Right forelimb (tissue), 1 donor: Measurements from ENCODE around the gene NOXO1.
"Not testable (repeated sequence)": the region's sequence is repeated elsewhere in the genome, so short reads cannot be mapped to it uniquely, and the experiment has no call there.

ENCODE experiments used
- DNase-seq: peaks from one replicate; pipeline ENCODE4 v3.0.0-alpha.2; 2018

NOXO1 gene

DNA sequence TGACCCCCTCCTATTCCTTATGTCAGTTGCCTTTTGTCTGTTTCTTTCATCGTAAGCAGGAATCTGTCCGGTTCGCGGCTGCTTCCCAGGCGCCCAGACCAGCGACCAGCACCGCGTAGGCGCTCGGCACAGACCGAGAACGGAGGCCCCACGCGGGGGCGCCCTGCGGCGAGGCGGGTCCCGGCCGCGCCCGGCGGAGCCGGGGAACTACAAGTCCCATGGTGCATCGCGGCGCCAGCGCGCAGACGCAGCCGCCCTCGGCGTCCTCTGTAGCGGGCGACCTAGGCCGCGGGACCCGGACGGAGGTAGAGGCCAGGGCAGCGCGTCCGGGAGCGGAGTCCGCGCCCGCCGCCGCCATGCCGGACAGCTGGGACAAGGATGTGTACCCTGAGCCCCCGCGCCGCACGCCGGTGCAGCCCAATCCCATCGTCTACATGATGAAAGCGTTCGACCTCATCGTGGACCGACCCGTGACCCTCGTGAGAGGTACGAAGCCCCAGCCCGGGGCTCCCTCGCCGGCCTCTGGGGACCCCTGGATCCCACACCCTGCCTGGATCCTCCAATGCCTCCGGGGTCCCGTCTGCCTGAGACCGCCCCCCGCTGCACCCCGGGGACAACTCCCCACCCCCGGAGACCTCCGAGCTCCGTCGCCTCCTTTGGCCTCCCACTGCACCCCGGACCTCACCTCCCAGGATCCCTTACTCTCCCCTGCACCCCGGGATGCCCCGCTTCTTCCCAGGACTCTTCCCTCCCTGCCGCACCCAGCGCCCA, 21.8 kb downstream of the NOXO1 start, which contains the start of gene NDUFB10:
Gene NDUFB10, plus strand, starts transcription at position 270 of the 771 bp plus-strand sequence. Its CDS starts 87 bp downstream, at position 357.
- peak; percentile 93 for DNase-seq

DNA sequence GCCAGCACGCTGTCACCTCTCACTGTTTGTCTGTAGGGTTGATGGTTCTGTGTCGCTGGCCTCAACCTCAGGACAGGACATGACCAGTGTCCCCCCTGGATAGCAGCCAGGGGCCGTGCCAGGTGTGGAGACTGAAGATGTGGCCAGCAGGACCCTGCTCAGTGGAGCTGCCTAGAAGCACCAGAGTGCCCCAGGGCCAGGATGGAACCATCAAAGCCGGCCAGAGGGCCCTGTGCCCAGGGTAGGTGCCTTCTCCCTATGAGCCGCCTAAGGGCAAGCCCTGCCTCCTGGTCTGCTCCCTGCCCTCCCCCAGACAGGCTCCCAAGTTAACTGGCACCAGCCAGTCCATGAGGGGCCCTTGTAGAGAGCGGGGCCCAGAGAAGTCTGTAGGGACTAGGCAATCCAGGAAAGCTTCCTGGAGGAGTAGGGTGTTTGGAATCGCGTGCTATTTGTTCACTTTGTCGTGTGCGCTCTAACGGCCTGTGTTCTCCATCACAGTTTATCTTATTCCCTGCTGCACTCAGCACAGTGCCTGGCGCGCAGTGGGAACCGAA, 22.5 kb downstream of the NOXO1 start:
- DNase-seq = no peak

DNA sequence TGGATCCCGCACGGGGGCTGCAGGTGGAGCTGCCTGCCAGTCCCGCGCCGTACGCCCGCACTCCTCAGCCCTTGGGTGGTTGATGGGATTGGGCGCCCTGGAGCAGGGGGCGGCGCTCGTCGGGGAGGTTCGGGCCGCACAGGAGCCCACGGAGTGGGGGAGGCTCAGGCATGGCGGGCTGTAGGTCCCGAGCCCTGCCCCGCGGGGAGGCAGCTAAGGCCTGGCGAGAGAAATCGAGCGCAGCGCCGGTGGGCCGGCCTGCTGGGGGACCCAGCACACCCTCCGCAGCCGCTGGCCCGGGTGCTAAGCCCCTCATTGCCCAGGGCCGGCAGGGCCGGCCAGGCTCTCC, 23.2 kb downstream of the NOXO1 start:
- not testable (repeated sequence) for DNase-seq

DNA sequence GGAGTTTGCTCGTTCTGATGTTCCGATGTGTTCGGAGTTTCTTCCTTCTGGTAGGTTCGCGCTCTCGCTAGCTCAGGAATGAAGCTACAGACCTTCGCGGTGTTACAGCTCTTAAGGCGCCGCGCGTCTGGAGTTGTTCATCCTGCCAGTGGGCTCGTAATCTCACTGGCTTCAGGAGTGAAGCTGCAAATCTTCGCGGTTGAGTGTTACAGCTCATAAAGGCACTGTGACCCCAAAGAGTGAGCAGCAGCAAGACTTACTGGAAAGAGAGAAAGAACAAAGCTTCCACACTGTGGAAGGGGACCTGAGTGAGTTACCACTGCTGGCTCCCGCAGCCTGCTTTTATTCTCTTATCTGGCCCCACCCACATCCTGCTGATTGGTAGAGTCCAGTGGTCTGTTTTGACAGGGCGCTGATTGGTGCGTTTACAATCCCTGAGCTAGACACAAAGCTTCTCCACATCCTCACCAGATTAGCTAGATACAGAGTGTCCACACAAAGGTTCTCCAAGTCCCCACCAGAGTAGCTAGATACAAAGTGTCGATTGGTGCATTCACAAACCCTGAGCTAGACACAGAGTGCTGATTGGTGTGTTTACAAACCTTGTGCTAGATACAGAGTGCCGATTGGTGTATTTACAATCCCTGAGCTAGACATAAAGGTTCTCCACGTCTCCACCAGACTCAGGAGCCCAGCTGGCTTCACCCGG, 23.7 kb downstream of the NOXO1 start:
- DNase-seq = not testable (repeated sequence)

DNA sequence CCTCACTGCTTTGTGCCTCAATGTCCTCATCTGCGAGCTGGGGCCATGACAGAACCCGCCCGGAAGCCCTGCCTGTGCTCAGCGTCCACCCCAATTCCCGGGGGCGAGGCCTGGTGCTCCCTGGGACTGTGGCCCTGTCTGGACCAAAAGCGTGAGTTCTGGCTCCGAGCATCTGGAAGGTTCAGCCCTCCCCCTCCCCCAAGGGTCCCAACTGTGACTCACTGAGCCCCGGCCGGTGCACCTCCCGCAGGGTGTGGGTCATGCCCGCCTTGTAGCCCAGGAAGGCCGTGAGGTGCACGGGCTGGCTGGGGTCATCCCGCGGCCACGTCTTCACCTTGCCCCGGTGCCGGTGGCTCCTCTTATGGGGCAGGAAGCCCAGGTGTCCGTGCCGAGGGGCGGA, 27.5 kb downstream of the NOXO1 start:
- DNase-seq = no peak

DNA sequence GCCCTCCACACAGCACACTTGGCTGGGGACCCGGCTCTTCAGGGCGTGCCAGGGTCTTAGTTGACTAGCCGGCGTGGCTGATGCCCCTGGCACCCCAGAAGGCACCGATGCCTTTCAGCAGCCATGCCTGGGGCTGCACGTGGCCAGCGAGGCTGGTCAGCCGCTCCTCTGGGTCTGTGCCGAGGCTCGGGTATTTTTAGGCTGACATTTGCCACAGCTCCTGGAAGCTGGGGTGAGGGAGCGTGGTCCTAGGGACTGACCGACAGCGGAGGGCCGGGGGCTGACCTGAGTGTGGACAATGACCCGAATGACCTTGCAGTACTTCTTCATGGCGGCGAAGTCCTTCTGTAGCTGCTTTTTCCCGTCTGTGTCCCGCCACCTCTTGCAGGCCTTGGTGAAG, 30.7 kb downstream of the NOXO1 start:
- DNase-seq = no peak

DNA sequence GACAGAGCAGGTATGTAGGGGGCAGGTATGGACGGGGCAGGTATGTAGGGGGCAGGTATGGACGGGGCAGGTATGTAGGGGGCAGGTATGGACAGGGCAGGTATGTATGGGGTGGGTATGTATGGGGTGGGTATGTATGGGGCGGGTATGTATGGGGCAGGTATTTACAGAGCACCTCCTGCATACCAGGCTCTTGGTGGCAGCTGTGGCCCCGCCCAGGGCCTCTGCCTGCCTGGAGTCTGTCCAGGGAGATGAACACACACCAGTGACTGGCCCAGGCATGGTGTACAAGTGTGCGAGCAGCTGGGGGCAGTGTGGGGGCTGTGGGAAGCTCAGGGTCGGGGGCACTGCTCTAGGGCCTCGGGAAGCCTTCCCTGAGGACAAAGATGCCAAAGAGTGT, 31.2 kb downstream of the NOXO1 start:
- no peak for DNase-seq

DNA sequence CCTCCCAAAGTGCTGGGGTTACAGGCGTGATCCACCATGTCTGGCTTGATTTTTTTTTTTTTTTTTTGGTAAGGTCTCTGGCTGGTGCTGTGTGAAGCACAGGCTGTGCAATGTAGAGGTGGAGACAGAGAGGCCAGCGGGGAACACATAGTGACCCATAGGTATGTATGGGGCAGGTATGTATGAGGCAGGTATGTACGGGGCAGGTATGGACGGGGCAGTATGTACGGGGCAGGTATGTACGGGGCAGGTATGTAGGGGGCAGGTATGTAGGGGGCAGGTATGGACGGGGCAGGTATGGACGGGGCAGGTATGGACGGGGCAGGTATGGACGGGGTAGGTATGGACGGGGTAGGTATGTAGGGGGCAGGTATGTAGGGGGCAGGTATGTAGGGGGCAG, 31.8 kb downstream of the NOXO1 start:
- DNase-seq = no peak

DNA sequence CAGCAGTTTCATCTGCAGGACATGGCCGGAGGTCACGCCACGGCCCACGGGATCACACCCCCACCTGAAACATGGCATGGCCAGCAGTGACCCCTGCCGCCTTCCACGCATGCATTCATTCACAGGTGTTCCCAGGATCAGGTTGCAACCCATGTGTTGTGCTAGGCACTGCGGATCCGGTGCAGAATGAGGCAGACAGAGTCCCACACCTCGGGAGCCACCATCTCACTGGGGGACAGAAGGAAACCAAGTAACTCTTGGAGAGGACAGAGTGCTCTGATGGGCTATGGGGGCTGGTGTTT, 33.9 kb downstream of the NOXO1 start:
- DNase-seq = no peak

DNA sequence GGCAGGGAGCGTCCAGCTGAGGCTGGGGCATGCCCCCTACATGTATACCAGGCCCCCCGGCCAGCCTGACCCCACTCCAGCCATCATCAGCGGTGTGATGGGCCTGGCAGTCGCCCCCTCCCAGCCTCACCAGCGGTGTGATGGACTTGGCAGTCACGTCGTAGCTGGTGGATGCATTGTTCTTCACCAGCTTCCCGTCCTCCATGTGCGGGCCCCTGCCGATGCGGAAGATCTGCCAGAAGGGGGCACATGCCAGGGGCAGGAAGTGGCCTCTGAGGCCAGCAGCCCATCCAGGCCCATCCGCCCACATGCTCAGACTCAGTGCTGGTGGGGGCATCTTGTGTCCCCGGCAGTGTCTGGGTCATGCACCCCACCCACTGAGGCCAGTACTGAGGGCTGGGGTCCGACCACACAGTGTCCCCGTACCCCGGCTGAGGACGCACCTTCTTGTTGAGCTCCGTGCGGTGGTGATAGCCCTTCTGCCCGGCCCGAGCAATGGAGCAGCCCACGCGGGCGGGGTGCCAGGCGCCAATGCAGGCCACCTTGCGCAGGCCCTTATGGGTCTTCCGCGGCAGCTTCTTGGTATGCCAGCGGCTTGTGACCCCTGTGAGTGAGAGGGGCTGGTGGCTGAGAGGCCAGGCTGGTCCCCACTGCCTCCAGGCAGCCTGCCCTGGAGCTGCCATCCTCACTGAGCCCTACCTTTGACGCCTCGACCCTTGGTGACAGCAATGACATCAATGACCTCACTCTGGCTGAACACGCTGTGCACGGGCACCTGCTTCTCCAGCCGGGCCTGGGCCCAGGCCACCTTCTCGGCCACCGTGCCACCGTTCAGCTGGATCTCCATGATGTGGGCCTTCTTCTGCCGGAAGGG, 34.5 kb downstream of the NOXO1 start:
- no peak for DNase-seq

DNA sequence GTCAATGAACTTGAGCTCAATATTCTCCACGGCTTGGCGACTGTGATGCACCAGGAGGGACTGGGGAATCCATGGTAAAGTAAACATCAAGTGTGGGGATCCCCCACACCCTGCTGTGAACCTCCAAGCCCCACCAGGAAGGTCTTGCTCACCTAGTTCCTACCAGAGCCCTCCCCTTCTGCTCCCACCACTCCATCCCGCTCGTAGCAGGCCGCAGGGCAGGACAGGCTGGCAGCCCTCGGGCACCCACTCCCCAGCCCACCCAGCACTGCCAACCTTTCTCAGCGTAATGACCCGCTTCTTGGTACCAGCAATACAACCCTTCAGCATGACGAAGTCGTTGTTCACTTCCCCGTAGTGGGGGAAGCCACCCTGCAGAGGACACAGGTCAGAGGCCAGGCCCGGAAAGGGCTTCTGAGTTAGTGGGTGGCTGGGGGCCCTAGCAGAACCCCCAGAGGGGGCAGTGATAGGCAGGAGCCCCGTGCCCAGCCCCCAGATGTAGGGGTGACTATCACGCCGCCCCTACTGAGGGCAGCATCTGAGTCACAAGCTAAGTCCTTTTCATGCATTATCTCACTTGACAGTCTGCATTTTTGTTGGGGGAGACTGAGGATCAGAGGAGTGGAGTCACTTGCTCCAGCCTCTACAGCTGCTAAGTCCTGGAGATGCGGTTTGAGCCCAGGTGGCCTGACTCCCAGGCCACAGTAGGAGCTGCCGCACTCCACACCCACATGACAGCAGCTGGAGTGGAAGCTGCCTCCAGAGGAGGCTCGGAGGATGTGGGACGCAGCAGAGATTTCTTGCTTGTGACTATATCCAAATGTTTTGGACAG, 35.5 kb downstream of the NOXO1 start:
- no peak for DNase-seq

DNA sequence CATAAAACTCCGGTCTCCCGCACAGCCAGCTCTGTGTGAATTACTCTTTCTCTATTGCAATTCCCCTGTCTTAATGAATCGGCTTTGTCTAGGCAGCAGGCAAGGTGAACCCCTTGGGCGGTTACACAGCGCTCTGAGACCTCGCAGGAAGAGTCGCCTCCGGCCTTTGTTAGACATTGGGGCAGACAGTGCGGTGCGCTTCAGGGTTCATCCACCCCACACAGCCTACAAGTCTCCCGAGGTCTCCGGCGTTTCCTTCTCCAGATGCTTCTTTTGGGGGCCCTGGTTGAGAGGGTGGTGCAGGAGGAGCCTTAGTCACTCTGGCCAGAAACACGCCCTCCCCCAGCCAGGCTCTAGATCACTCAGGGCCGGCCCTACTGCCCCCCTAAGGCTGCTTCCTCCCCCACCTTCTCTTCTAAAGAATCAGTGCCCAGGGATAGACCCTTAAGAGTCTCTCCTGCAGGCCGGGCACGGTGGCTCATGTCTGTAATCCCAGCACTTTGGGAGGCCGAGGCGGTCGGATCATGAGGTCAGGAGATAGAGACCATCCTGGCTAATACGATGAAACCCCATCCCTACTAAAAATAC, 36.6 kb downstream of the NOXO1 start:
- DNase-seq = no peak

DNA sequence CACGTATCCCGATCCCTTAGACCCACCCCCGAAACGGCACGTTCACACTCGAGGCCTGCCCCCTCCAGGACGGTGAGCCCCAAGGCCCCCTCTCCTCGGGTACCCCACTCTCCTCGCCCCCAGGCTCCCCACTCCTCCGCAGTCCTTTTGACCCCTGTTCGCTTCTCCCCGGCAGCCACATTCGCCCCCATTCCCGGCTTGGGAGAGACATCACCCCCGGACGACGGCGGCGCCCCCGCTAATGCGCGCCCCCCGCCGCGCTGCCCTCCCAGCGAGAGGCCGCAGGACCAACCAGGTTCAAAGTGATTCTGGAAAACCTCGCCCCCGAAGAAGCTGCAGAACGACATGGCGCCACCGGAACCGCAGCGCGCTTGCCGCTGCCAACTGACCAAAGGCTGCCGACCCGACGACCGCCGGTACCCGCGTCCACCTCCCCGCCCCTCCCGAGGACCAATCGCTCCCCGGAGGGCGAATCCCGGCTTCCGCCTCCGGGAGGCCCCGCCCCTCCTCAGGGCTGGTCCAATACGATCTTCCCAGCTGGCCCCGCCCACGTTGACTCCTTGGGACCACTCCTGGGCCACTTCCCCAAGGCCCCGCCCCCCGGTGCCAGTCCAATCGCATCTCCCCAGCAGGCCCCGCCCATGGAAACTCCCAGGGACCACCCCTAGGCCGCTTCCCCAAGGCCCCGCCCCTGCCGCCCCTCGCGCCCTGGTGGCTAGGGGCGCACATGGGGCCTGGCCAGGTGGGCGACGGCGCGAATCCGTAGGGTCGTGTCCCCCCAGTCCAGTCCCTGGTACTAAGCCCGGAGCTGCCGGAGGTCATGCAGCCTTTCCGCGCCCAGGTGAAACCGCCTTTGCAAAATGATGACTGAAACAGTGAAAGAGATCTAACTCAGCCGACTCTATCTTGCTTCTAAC, 38.2 kb downstream of the NOXO1 start, which contains the start of gene MSRB1:
Gene MSRB1, minus strand, starts transcription at position 390 of the 917 bp plus-strand sequence. Its CDS starts 43 bp downstream, at position 347.
- DNase-seq = peak; percentile 98

DNA sequence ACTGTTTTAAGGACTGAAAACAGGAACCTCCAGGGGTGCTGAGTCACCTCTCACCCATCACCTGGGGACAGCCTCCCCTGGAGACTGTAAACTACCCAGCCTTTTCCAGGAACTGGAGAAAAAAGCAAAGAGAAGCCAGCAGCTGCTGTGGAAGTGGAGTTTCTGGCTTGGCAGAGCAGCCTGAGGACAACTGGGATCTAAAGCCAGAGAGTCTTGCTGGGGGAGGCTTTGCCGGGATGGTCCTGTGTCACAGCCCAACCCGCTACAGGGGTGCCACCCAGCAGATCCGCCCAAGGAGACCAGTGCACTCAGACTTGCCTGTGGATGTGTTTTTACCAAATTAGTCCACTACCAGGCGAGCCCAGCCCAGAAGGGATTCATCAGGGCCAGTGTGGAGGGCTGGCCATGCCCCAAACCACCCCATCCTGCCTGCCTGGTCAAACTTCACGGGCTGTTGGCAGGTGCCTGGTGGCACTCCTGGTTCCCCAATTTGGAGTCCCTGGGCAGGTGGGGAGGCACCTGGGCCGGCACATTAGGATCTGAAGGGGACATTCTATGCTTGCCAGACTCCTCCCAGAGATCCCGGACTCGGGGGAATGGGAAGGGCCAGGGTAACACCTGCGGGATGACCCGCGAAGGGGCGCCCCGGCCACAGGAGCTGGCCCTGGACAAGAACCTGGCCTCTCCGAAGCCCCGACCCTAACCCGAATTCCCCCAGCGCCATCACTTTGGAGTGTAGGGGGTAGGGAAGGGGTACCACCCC, 39.0 kb downstream of the NOXO1 start:
- DNase-seq = no peak

DNA sequence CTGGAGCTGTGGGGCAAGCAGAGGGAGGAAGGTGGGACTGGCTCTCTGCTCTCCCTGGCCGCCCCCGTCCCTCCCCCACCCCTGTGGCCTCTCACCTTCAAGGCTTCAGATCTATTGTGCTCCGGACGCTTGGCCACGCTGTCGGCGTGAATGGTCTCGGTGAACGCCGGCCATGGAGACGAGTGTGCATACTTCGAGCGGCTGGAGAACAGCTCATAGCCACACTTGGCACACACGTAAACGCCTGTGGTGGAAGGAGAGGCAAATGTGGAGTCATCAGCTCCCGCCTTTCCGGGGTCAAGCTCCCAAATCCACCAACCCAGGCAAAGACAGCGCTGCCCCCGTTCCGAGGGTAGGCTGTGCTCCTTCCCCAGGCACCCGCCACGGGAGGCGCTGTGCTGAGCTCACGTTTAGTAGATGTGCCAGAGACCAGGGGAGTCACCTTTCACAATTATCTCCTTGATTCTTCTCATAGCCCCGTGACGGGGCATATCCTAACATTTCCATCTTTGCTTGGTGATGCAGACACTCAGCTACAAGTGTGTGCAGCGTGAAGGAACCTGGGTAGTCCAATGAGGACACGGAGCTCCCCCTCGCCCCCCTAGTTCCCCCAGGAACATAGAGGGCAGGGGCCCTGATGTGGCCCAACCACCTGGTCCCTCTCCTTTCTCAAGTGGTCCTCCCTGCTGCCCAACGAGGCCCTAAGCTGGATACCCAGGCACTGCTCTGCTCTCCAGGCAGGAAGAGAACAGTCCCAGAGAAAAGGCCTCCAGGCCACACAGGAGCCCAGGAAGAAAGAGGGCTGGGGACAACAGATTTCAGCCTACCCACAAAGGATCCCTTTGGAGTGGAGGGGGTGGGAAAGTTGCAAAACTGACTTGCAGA, 39.9 kb downstream of the NOXO1 start:
- no peak for DNase-seq

DNA sequence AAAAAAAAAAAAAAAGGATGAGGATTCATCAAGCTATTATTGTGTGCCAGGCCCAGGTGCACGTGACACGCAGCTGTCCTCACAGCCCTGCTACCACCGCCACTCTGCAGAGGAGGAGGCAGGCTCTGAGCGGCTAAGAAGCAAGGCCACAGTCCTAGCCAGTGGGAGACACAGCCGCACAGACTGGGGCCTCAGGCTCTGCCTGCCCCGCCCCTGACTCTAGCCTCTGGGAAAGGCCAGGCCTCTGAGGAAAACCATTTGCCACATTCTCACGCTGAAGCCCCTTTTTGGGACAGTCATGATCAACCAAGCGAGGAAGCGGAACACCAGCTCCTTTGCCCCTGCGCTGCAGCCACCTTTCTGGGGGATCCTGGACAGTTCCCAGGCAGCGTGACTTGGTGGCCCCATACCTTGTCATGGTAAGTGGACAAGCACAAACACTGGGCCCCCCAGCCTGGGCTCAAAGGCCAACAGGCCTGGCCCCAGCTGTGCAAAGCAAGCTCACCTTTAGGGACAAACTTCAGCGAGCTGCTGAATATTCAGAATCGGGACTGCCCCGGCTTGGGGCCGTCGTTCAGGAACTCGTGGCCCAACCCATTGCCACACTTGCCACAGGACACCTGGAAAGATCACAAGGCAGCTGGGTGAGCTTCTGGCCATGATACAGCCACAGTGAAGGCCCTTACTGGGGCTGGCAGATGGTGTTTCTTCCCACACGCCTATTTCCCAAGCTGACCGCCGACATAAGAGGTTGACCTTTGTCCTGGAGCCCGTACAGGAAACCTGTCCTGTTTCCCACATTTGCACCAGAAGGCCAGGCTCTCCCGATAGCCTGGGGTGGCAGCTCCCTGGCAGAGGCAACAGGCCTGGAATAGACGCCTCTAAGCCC, 40.8 kb downstream of the NOXO1 start:
- DNase-seq = no peak

DNA sequence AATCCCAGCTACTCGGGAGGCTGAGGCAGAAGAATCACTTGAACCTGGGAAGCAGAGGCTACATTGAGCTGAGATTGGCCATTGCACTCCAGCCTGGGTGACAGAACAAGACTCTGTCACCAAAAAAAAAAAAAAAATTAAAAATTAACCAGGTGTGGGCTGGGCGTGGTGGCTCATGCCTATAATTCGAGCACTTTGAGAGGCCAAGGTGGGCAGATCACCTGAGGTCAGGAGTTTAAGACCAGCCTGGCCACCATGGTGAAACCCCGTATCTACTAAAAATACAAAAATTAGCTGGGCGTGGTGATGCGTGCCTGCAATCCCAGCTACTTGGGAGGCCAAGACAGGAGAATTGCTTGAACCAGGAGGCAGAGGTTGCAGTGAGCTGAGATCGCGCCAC, 41.4 kb downstream of the NOXO1 start:
- not testable (repeated sequence) for DNase-seq

DNA sequence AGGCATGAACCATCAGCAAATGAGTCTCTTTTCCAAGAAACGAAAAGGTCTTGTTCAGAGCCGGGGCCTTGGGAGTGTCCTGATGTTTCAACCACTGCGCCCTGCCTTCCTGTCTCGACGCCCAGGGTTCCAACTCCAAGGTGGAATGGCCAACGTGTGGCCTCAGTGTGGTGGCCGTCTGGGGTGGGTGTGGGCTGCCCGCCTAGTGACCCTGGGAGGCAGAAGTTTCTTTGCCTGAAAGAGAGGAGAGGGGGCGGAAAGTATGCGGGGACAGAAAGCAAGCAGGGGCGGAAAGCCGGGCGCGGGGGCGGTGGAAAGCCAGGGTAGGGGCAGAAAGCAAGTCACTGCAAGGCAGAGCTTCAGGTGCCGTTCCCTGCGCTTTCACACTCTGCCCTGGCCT, 42.4 kb downstream of the NOXO1 start:
- no peak for DNase-seq
